ENCODE measurements around the gene UGT2B10.
"Not testable (repeated sequence)": the region's sequence is repeated elsewhere in the genome, so short reads cannot be mapped to it uniquely, and the experiment has no call there.

UGT2B10 gene

GRCh38 chr4:68815617-68816409, at the start of gene UGT2B10:
Gene UGT2B10 (plus strand): TSS chr4:68815994. CDS start chr4:68816020, 26 bp downstream.
- DNase-seq = not testable (repeated sequence)

GRCh38 chr4:68771836-68772235, 44.0 kb upstream of the UGT2B10 start:
- not testable (repeated sequence) for DNase-seq

- no peak for DNase-seq
Observed at GRCh38 chr4:68773699-68774098, 42.1 kb upstream of the UGT2B10 start.

- no peak for DNase-seq
Observed at GRCh38 chr4:68780232-68780631, 35.6 kb upstream of the UGT2B10 start.

GRCh38 chr4:68797048-68797447, 18.7 kb upstream of the UGT2B10 start:
- no peak for DNase-seq

GRCh38 chr4:68797618-68798017, 18.2 kb upstream of the UGT2B10 start:
- DNase-seq = no peak

GRCh38 chr4:68803013-68803412, 12.8 kb upstream of the UGT2B10 start:
- DNase-seq = no peak

- no peak for DNase-seq
Observed at GRCh38 chr4:68808060-68808459, 7.7 kb upstream of the UGT2B10 start.

GRCh38 chr4:68810919-68811318, 4.9 kb upstream of the UGT2B10 start:
- DNase-seq = no peak

- not testable (repeated sequence) for DNase-seq
Observed at GRCh38 chr4:68816410-68817265, 844 bp downstream of the UGT2B10 start.

- DNase-seq = no peak
Observed at GRCh38 chr4:68817386-68817785, 1.6 kb downstream of the UGT2B10 start.

GRCh38 chr4:68818030-68818462, 2.3 kb downstream of the UGT2B10 start:
- not testable (repeated sequence) for DNase-seq

- DNase-seq = no peak
Observed at GRCh38 chr4:68831642-68832041, 15.8 kb downstream of the UGT2B10 start.

- DNase-seq = no peak
Observed at GRCh38 chr4:68850293-68850692, 34.5 kb downstream of the UGT2B10 start.

GRCh38 chr4:68855771-68856170, 40.0 kb downstream of the UGT2B10 start:
- no peak for DNase-seq

- no peak for DNase-seq
Observed at GRCh38 chr4:68858039-68858438, 42.2 kb downstream of the UGT2B10 start.

- no peak for DNase-seq
Observed at GRCh38 chr4:68859655-68860054, 43.9 kb downstream of the UGT2B10 start.

- no peak for DNase-seq
Observed at GRCh38 chr4:68861057-68861456, 45.3 kb downstream of the UGT2B10 start.

GRCh38 chr4:68864438-68865187, 48.8 kb downstream of the UGT2B10 start:
- DNase-seq = no peak

- DNase-seq = no peak
Observed at GRCh38 chr4:68865188-68865638, 49.4 kb downstream of the UGT2B10 start.

GRCh38 chr4:68865760-68866159, 50.0 kb downstream of the UGT2B10 start:
- DNase-seq = no peak

GRCh38 chr4:68869274-68869773, 53.5 kb downstream of the UGT2B10 start:
- no peak for DNase-seq
